Hematopoietic multipotent progenitor cell treated with erythropoietin and hydrocortisone succinate and interleukin-3 and kit ligand, for 8 days (in vitro differentiated cells): ENCODE results near the gene NHSL1.

Source experiments
- DNase-seq: peaks from one replicate; pipeline ENCODE4 v3.0.0-alpha.2; 2015

NHSL1 gene

GRCh38 chr6:138492113-138492512 is 7.2 kb downstream of the NHSL1 start:
- DNase-seq = no peak

DNA sequence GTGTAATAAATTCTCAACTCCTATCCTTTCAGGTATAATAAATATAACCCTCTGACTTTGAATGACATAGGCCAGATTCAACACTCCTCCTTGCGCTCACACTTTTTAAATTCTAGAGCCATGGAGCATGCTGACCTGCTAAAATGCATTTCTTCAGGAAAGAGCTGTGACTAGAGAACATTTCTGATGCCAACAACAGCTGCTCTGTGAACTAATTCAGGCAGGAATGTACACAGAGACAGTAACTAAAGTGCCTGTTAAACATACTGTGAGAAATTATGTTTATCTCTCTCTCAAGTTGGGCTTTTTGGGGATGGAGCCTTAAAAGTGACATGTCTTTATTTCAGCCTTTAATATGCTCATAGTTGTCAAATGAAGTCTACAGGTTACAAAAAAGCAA is 8.3 kb downstream of the NHSL1 start:
- DNase-seq = no peak

DNA sequence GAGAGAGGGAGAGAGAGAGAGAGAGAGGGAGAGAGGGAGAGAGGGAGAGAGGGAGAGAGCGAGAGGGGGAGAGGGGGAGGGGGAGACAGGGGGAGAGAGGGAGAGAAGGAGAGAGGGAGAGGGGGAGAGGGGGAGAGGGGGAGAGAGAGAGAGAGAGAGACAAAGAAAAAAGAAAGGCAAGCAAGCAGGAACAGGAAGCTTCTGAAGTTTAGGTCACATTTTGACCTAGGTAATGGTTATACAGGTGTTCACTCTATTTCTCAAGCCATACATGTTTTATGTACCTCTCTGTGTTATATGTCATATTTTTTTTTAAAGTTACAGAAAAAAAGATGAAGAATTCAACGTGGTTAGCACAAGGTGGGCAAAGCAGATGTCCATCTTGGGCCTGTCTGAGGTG is 9.4 kb downstream of the NHSL1 start:
- DNase-seq = no peak

DNA sequence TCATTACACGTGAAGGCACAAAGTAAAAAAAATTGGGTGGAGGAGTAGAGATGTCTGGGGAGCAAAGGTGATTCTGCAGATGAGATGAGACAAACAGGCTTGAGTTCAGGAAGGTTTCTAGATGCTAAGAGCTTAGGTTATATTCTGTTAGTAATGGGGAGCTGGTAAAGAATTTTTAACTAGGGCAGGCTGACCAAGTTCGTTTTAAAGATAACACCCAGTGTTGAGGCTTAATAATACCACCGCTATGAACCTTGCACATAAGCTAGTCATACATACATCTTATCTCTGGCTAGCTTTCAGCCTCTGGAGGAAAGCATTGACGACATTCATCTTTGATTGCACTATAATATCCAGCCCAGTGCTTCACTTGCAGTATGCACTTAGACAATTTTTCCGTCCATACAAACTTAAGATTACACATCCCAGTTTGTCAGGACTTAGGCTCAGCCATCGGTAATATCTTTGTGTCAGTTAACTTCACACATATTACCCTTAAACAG is 12.1 kb downstream of the NHSL1 start:
- no peak for DNase-seq

DNA sequence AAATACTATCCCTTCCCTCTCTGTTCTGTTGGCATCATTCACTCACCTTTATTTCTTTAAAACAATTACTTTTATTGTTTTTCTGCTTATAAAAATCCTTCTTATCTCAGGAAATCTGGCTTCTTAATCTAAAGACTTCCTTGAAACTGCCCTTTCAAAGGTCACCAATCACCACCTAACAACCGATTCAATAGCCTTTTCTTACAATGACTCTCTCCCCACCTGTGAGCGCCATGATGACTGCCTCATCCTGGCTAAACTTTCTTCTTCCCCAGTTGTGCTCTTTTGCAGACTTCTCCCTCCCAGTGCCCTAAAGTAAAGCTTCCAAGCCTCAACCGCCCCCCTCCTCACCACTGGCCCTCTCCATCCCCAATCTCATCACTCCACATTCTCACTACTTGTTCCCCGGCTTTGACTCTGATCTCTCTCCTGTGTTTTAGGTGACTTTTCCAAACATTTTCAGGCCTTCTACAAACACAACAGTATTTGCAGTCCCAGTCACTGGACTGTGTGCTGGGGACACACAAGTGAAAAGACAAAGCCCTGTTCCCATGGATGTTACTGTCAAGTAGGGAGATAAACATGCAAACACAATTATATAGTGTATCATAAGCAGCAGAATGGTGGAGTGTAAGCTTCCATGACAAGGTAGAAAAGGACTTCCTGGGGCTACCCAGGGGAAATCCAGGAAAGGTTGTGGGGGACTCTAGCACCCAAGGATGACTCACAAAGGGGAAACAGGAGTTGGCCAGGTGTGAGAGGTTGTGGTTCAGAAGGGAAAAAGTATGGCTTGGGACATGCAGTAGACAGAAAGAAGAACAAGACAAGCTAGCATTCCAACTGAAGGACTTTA is 12.8 kb downstream of the NHSL1 start:
- no peak for DNase-seq

DNA sequence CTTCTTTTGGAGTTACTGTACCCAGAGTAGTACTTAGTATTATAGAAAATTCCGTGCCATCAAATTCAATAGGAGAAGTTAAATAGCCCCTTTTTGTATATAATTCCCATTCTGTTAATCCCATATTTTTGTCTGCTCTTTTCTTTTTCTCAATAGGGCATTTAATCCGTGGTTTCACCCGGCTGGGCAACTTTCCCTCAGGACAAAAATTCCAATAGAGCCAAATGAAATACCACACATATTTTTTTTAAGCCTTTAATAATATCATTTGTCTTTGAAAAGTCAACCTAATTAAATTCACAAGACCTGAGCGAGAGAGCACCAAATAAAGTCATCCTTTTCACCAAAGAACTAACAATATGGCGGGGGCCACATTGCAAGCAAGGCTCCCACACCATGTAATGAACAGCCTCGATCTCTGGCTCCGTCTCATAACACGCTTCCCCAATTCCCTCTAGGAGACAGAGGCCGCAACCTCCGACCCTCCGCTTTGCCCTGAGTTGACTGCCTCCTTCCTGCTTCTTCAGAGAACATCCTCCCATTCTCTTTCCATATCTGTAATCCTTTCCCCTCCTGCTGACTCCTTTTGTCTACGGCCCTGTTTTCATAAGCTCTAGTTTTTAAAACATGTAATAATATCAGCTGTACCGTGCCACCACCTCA is 13.6 kb downstream of the NHSL1 start:
- DNase-seq = no peak

- DNase-seq = no peak
Observed at GRCh38 chr6:138485005-138485545, 14.2 kb downstream of the NHSL1 start.

GRCh38 chr6:138484018-138484731 is 15.1 kb downstream of the NHSL1 start:
- no peak for DNase-seq

DNA sequence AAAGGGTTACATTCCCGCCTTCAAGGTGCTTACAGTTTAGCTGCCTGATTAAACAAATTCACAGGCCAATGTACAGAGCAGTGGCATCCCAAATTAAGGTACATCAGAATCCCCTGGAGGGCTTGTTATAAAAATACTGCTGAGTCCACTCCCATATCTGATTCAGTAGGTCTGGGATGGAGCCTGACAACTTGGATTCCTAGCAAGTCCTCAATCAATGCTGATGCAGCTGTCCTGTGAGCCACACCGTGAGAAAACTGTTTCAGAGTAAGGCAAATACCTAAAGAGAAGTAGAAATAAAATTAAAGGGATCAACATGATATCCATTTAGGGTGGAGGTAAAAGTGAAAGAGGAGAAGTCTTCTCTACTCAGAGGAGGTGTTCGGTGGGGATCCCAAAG is 16.5 kb downstream of the NHSL1 start:
- no peak for DNase-seq

DNA sequence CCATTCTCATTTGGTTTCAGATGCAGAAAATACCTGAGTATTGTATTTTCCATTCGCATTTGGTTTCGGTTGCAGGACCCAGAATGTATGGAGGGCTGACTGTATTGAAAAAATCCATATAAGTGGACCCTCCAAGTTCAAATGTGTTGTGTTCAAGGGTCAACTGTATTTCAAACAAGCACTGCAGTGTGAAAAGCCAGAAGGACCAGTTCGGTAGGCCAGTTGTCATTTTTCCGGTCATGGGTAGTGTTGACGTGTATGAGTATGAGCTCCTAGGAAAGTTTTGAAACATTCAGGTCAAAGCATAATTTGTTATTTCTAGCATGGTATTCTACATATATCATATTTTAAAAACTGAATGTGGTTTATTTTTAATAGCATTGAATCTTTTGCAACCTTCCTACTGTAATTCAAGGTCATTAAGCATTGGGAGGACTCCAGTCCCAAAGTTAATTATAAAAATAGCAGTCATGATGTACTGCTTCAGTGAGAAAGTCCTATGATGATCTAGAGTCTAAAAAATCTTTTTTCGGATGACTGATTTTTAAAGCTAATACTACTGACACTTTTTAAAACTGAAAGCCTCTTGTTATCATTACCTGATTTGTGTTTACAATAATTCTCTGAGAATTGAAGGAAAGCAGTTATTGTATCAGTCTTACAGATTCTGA is 18.9 kb downstream of the NHSL1 start:
- no peak for DNase-seq

- no peak for DNase-seq
Observed at GRCh38 chr6:138477913-138478539, 21.3 kb downstream of the NHSL1 start.

- no peak for DNase-seq
Observed at GRCh38 chr6:138476116-138476515, 23.2 kb downstream of the NHSL1 start.

DNA sequence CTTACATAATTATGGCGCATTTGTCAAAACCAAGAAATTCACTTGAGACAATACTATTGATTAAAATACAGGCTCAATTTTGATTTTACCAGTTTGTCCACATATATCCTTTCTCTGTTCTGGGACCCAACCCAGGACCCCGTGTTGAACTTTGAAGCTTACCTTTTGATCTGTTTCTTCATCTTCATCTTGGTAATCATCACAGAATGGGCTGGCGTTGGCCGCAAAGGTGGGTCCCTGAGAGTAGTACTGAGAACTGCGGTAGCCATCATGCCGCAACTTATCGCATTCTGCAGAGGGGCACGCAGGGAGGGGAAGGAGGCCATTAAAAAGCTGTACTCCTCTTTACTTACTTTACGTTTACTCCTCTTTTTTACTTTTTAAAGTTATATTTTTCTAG is 26.1 kb downstream of the NHSL1 start:
- DNase-seq = no peak

GRCh38 chr6:138468320-138469015 is 30.8 kb downstream of the NHSL1 start:
- DNase-seq = no peak

DNA sequence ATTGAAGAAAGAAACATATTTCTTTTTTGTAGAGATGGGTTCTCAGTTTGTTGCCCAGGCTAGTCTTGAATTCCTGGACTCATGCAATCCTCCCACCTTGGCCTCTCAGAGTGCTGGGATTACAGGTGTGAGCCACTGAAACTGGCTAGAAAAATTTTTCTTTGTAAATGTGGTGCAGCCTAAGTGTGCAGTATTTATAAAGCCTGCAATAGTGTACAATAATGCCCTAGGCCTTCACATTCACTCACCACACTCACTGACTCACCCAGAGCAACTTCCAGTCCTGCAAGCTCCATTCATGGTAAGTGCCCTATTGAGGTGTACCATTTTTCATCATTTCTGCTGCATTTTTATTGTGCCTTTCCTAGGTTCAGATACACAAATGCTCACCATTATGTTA is 31.4 kb downstream of the NHSL1 start:
- DNase-seq = no peak

DNA sequence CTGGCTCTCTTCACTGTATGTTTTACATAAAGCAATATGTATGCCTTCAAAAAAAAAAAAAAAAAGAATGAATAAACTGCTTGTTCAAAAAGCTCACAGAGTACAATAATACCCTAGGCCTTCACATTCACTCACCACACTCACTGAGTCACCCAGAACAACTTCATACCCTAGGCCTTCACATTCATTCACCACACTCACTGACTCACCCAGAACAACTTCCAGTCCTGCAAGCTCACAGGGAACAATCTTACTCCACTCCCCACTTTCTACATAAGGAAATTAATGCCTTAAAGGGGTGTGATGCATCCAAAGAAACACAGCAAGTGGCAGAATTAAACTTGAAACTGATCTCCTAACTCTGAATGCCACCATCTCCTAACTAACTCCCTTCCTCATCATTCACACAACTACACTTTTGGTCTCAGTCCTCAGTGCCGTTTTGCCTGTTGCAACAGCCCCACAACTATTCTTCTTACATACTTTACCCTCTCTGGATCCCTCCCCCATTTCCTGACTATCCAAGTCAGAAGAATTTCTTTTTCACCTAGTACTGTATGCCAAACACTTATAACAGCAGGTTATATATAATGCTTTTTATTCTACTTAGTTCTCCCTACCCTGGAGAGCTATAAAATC is 34.2 kb downstream of the NHSL1 start:
- DNase-seq = no peak

DNA sequence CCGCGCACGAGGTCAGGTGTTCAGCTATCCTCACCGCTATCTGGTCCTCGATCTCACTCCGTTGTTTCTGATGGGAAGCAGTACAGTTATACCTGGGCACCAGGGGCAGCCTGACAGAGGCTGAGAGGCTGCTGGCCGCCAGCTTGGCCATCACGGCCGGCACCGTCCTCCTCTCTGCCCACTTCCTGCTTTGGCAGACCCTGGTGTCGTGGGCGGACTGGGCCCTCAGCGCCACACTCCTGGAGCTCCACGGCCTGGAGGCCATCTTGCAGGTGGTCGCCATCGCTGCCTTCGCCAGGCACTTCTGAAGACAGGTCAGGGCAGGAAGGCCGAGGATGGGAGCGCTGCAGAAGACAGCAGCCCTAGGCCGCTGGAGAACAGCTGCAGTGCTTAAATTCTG is 35.2 kb downstream of the NHSL1 start:
- DNase-seq = no peak

- DNase-seq = no peak
Observed at GRCh38 chr6:138461647-138462046, 37.6 kb downstream of the NHSL1 start.

DNA sequence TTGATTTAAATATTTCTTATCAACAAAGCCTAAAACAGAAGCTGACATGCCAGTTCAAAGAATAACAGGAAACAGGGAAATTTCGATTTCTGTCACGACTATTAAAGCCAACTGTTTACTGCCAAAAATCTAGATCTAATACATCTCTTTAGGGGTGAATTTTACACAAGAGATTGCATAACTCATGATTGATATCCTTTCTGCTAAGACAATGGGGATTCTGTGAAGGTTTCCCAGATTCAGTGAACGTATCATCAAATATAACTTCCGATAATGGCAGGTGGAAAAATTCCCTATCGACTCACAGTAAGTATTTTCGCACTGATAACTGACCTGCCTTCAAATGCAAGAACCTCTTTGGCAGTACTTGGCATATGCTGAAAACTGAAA is 42.9 kb downstream of the NHSL1 start:
- no peak for DNase-seq

- no peak for DNase-seq
Observed at GRCh38 chr6:138455746-138456400, 43.4 kb downstream of the NHSL1 start.
